Neural progenitor cell (in vitro differentiated cells): ENCODE measurements around the gene GRAMD1B. TPM values are rescaled to one million over a fixed set of nuclear protein-coding genes. Genes with fewer than 3 reads are reported as not detected.

Source experiments
- DNase-seq: peaks from one replicate; pipeline ENCODE4 v3.0.0-alpha.2; 2016; ENCODE audit warnings: low spot score
- H2AFZ ChIP-seq: fragments of 200-600 bp; sonication (generic); replicated peaks from 2 replicates; pipeline ENCODE4 v1.6.1; 2016; ENCODE audit warnings: antibody characterized with exemption
- H3F3A ChIP-seq: fragments of 200-600 bp; sonication (generic); 2 replicates; pipeline ENCODE4 v1.6.1; 2016; ENCODE audit warnings: antibody characterized with exemption, low read depth
- H3K27ac ChIP-seq: fragments of 200-600 bp; sonication (generic); 2 replicates; pipeline ENCODE4 v1.5.1; 2016; ENCODE audit warnings: mild to moderate bottlenecking
- H3K27me3 ChIP-seq: fragments of 200-600 bp; sonication (generic); 2 replicates; pipeline ENCODE4 v1.6.1; 2016; ENCODE audit warnings: mild to moderate bottlenecking, moderate library complexity
- H3K36me3 ChIP-seq: fragments of 200-600 bp; sonication (generic); 2 replicates; pipeline ENCODE4 v1.5.1; 2016
- H3K4me1 ChIP-seq: fragments of 200-600 bp; sonication (generic); 2 replicates; pipeline ENCODE4 v1.6.1; 2016; ENCODE audit warnings: mixed run types
- H3K4me2 ChIP-seq: fragments of 200-600 bp; sonication (generic); 2 replicates; pipeline ENCODE4 v1.6.1; 2016
- H3K4me3 ChIP-seq: fragments of 200-600 bp; sonication (generic); 2 replicates; pipeline ENCODE4 v1.5.1; 2016
- H3K79me2 ChIP-seq: fragments of 200-600 bp; sonication (generic); 2 replicates; pipeline ENCODE4 v1.6.1; 2016; ENCODE audit warnings: low read depth
- H3K9ac ChIP-seq: fragments of 200-600 bp; sonication (generic); 2 replicates; pipeline ENCODE4 v1.6.1; 2016
- H3K9me3 ChIP-seq: fragments of 200-600 bp; sonication (generic); 2 replicates; pipeline ENCODE4 v1.5.1; 2016; ENCODE audit warnings: low read depth
- H4K20me1 ChIP-seq: fragments of 200-600 bp; sonication (generic); 2 replicates; pipeline ENCODE4 v1.6.1; 2016; ENCODE audit warnings: low read depth
- H3K27ac Mint-ChIP-seq: 3 replicates; pipeline ENCODE4 v1.8.0; 2021; ENCODE audit warnings: mixed read lengths
- H3K27me3 Mint-ChIP-seq: 2 replicates; pipeline ENCODE4 v1.8.0; 2022; ENCODE audit warnings: low read depth, mild to moderate bottlenecking, inconsistent platforms, moderate library complexity, mixed read lengths; ENCODE audit not compliant: insufficient read depth
- H3K36me3 Mint-ChIP-seq: 3 replicates; pipeline ENCODE4 v1.8.0; 2021; ENCODE audit warnings: mixed read lengths
- H3K4me1 Mint-ChIP-seq: 3 replicates; pipeline ENCODE4 v1.8.0; 2021; ENCODE audit warnings: mixed read lengths
- H3K4me3 Mint-ChIP-seq: 3 replicates; pipeline ENCODE4 v1.8.0; 2021; ENCODE audit warnings: mild to moderate bottlenecking, moderate library complexity, mixed read lengths
- H3K9me3 Mint-ChIP-seq: 3 replicates; pipeline ENCODE4 v1.8.0; 2020; ENCODE audit warnings: mixed read lengths
- CTCF ChIP-seq: fragments of 200-600 bp; sonication (generic); IDR thresholded peaks from 2 replicates; pipeline ENCODE4 v1.5.1; 2017; ENCODE audit warnings: antibody characterized with exemption, mild to moderate bottlenecking
- EZH2 ChIP-seq: fragments of 200-600 bp; sonication (generic); IDR thresholded peaks from 2 replicates; pipeline ENCODE4 v1.6.1; 2017; ENCODE audit warnings: antibody characterized with exemption, mild to moderate bottlenecking, moderate library complexity
- EZH2phosphoT487 ChIP-seq: fragments of 200-600 bp; sonication (generic); IDR thresholded peaks from 2 replicates; pipeline ENCODE4 v1.6.1; 2017; ENCODE audit warnings: antibody characterized with exemption
- total RNA-seq: library from RNA; depleted of rRNA; stranded (reverse); fragments of >200 nt; gene quantifications from 2 replicates; pipeline ENCODE4 v1.2.3, GENCODE V29; 2015; ENCODE audit warnings: low replicate concordance

Gene GRAMD1B
- total RNA-seq, 1 donor from 2014 or later = 12.6 TPM

GRCh38 chr11:123588117-123588863, 158.2 kb downstream of the GRAMD1B start:
- H3K9me3 Mint-ChIP-seq = no peaks in the 10 kb centered on the region
- H3F3A ChIP-seq = peaks cover 10% of the 10 kb centered on the region
- no peak for DNase-seq
- H3K9me3 ChIP-seq = no peaks in the 10 kb centered on the region
- no peaks in the 10 kb centered on the region for H3K79me2 ChIP-seq
- no peak overlapping the region for H2AFZ ChIP-seq
- no peaks in the 10 kb centered on the region for H3K36me3 ChIP-seq
- H3K27ac Mint-ChIP-seq = no peak overlapping the region
- no peaks in the 10 kb centered on the region for H3K27me3 ChIP-seq
- H3K27me3 Mint-ChIP-seq = peaks cover 9% of the 10 kb centered on the region
- H3K4me2 ChIP-seq = no peak overlapping the region
- H3K36me3 Mint-ChIP-seq = peaks cover 6% of the 10 kb centered on the region
- no peak overlapping the region for H3K9ac ChIP-seq
- no peak overlapping the region for H3K27ac ChIP-seq
- no peak overlapping the region for H3K4me3 ChIP-seq
- peaks cover 11% of the 10 kb centered on the region for H4K20me1 ChIP-seq
- H3K4me1 ChIP-seq = peaks cover 20% of the 10 kb centered on the region
- TF ChIP-seq CTCF (no peak), EZH2phosphoT487 (no peak), EZH2 (no peak)
- H3K4me3 Mint-ChIP-seq = no peak overlapping the region
- H3K4me1 Mint-ChIP-seq = peaks cover 22% of the 10 kb centered on the region

GRCh38 chr11:123588864-123589262, 158.8 kb downstream of the GRAMD1B start:
- Histone ChIP-seq H3K9ac (no peak overlapping the region), H2AFZ (no peak overlapping the region), H3K4me1 (peaks cover 20% of the 10 kb centered on the region), H3F3A (peaks cover 10% of the 10 kb centered on the region), H3K27me3 (no peaks in the 10 kb centered on the region), H3K27ac (no peak overlapping the region), H3K9me3 (no peaks in the 10 kb centered on the region), H3K79me2 (no peaks in the 10 kb centered on the region), H3K4me2 (no peak overlapping the region), H4K20me1 (peaks cover 11% of the 10 kb centered on the region), H3K4me3 (no peak overlapping the region), H3K36me3 (no peaks in the 10 kb centered on the region)
- peaks cover 6% of the 10 kb centered on the region for H3K36me3 Mint-ChIP-seq
- no peak for DNase-seq
- no peak for TF ChIP-seq CTCF
- H3K4me3 Mint-ChIP-seq = no peak overlapping the region
- no peak overlapping the region for H3K27ac Mint-ChIP-seq
- H3K4me1 Mint-ChIP-seq = peaks cover 22% of the 10 kb centered on the region
- H3K9me3 Mint-ChIP-seq = no peaks in the 10 kb centered on the region
- H3K27me3 Mint-ChIP-seq = peaks cover 10% of the 10 kb centered on the region

GRCh38 chr11:123590296-123590912, 160.3 kb downstream of the GRAMD1B start:
- no peak for DNase-seq
- Histone ChIP-seq H4K20me1 (peaks cover 7% of the 10 kb centered on the region), H3K36me3 (no peaks in the 10 kb centered on the region), H3K4me3 (no peak overlapping the region), H3K79me2 (no peaks in the 10 kb centered on the region), H2AFZ (no peak overlapping the region), H3K27me3 (no peaks in the 10 kb centered on the region), H3K27ac (no peak overlapping the region), H3F3A (peaks cover 6% of the 10 kb centered on the region), H3K9ac (no peak overlapping the region), H3K4me1 (peaks cover 12% of the 10 kb centered on the region), H3K4me2 (no peak overlapping the region), H3K9me3 (no peaks in the 10 kb centered on the region)
- TF ChIP-seq CTCF (no peak), EZH2 (no peak), EZH2phosphoT487 (no peak)
- no peak overlapping the region for H3K4me3 Mint-ChIP-seq
- no peaks in the 10 kb centered on the region for H3K9me3 Mint-ChIP-seq
- no peak overlapping the region for H3K27ac Mint-ChIP-seq
- H3K27me3 Mint-ChIP-seq = peaks cover 7% of the 10 kb centered on the region
- H3K4me1 Mint-ChIP-seq = peaks cover 14% of the 10 kb centered on the region
- peaks cover 6% of the 10 kb centered on the region for H3K36me3 Mint-ChIP-seq
